ENCODE data around the gene EEF1AKMT1.

Gene EEF1AKMT1

DNA sequence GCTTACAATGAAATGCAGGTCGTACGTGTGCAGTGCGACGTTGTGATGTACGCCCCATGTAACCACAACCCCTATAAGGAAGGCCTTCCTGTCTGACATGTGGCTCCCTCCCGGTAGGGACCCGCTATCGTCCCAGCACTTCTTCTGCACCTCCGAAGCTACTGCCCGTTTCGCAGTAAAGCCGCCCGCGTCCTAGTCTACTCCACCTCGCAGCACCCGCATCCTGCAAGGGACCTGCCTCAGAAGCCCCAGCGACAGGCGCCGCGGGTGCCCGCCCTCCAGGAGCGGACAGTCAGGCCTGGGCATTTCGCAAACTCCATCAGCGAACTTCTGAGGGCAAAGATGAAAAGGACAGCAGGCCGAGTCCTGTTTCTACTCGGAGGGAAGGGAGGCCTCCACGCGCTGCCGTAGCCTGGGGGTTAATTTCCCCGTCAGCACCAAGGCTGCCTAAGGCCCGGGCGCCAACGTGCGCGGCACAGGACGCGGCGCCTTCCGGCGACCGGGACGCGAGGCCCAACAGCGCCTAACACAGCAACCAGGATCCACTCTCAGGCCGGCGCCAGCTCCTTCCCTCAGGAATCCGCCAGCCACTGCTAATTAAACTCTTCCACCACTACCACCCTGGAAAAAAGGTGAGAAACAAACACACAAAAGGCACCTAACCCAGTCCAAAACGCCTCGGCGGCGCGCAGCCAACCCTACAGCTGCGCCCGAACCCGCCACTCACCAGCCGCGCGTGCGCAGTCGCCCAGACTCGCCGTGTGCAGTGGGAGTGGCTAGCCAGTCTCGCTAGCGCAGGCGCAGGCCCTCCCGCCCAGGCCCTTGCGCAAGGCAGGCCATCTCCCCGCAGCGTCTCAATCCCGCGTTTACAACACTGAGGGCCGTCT, at the start of gene EEF1AKMT1:
TSS of gene EEF1AKMT1 (minus strand) at position 768 of the 887 bp plus-strand sequence. CDS start 16,363 bp downstream, outside the sequence.
- peaks cover 47% of the 10 kb centered on the region for H3K36me3 Mint-ChIP-seq
- CTCF ChIA-PET: no interaction called here
- H3K4me1 Mint-ChIP-seq: peaks cover 41% of the 10 kb centered on the region
- peak; percentile 95 for DNase-seq
- H3K27ac Mint-ChIP-seq: peak within 1 kb of the TSS; percentile 99
- H3K27me3 Mint-ChIP-seq: no peaks in the 10 kb centered on the region
- H3K9me3 Mint-ChIP-seq: peaks cover 10% of the 10 kb centered on the region
- H3K4me3 Mint-ChIP-seq: peak within 1 kb of the TSS; percentile 89

DNA sequence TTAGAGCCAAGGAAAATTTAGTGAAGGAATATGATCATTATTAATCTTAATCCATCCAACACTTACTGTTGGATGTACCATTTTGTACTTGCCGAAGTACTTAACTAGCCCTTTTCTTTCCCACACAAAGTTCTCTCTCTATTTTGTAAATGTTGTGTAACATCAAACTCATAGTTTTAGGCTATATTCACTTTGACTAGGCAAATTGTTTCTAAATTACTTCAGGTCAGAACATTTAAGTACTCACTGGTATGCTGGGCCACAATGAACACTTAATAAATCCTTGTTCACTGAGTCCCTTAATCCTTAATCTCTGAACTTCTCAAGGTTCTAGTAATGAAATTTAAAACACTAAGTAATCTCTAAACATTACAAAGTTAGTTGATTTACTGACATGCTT, 49.3 kb upstream of the EEF1AKMT1 start:
- Mint-ChIP-seq H3K9me3 (no peaks in the 10 kb centered on the region), H3K4me3 (no peak overlapping the region), H3K36me3 (peaks cover 7% of the 10 kb centered on the region), H3K27ac (no peak overlapping the region), H3K27me3 (no peaks in the 10 kb centered on the region), H3K4me1 (no peaks in the 10 kb centered on the region)
- no peak for DNase-seq
- CTCF ChIA-PET: no interaction called here

DNA sequence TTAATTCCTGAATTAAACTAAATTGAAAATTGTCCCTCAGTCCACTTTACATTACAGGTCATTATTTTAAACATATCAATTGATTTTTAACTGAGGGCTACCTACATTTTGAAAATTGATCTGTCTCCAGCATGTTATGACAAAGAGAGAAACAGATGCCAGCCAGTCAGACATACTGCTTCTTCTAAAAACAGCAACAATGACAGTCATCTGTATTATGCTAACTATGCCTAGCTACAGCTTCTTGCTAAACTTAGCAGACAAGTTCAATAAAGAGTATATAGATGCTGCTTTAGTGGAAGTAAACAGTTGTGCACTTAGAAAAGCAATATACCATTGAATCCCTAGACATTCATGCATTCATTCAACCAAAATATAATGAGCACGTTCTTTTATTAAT, 48.6 kb upstream of the EEF1AKMT1 start:
- no peak overlapping the region for H3K27ac Mint-ChIP-seq
- CTCF ChIA-PET: no interaction called here

GRCh38 chr13:20819715-20820114, 46.0 kb upstream of the EEF1AKMT1 start:
- DNase-seq: no peak
- no peaks in the 10 kb centered on the region for H3K9me3 Mint-ChIP-seq
- no peaks in the 10 kb centered on the region for H3K27me3 Mint-ChIP-seq
- H3K36me3 Mint-ChIP-seq: peaks cover 14% of the 10 kb centered on the region
- H3K4me1 Mint-ChIP-seq: no peaks in the 10 kb centered on the region
- CTCF ChIA-PET: interaction anchor here (0.9 kb wide), 1 partner anchor 9 kb away, joined by 4 read pairs; no protein-coding TSS in a partner anchor
- H3K27ac Mint-ChIP-seq: no peak overlapping the region
- no peak overlapping the region for H3K4me3 Mint-ChIP-seq

More for the DNA sequence above, 48.6 kb upstream of the EEF1AKMT1 start:
- Mint-ChIP-seq H3K4me1 (no peaks in the 10 kb centered on the region), H3K27me3 (no peaks in the 10 kb centered on the region), H3K36me3 (peaks cover 10% of the 10 kb centered on the region), H3K9me3 (no peaks in the 10 kb centered on the region), H3K4me3 (no peak overlapping the region)
- DNase-seq: no peak

- Mint-ChIP-seq H3K36me3 (peaks cover 18% of the 10 kb centered on the region), H3K27ac (no peak overlapping the region), H3K4me3 (no peak overlapping the region), H3K27me3 (no peaks in the 10 kb centered on the region), H3K4me1 (no peaks in the 10 kb centered on the region), H3K9me3 (no peaks in the 10 kb centered on the region)
- CTCF ChIA-PET: no interaction called here
- no peak for DNase-seq
Measured at GRCh38 chr13:20815464-20815863, 41.7 kb upstream of the EEF1AKMT1 start.

DNA sequence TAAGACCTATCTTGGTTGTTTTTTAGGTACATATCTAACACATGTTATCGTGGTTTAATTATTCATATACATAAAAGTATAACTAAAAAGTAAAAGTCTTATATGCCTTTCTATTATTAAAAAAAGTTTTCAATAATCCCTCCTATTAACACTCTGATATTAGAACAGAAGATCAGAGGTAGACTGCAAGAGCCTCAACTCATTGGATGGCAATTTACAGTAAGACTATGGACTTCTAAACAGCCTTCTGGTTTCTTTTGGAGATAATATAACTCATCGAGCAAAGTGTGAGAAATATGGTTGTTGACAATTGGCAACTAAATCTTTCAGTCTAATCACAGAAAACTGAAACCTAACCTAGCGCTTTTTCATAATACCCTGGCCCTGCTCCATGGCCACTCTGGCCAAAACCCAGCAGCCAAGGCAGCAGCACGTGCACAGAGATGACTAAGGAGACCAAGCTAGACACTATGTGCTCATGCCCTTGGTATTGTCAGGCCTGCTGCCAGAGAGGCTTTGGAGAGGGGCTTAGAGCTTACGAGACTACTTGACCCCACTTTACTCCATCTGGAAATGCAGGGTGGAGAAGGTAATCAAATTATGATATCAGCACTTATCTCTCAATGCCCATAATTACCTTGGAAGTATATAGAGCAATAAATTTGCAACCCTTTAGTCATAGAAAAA, 40.6 kb upstream of the EEF1AKMT1 start:
- H3K9me3 Mint-ChIP-seq: no peaks in the 10 kb centered on the region
- H3K27me3 Mint-ChIP-seq: no peaks in the 10 kb centered on the region
- no peak overlapping the region for H3K27ac Mint-ChIP-seq
- no peak overlapping the region for H3K4me3 Mint-ChIP-seq
- peaks cover 18% of the 10 kb centered on the region for H3K36me3 Mint-ChIP-seq
- CTCF ChIA-PET: no interaction called here
- H3K4me1 Mint-ChIP-seq: no peaks in the 10 kb centered on the region
- no peak for DNase-seq

DNA sequence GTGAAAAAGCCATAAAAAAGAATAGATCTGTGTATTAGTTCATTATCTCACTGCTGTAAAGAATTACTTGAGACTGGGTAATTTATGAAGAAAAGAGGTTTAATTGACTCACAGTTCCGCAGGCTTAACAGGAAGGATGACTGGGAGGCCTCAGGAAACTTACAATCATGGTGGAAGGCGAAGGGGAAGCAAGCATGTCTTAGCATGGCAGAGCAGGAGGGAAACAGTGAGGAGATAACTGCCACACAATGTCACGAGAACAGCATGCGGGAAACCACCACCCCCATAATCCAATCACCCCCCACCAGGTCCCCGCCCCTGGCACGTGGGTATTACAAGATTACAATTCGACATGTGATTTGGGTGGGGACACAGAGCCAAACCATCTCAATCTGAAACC, 39.1 kb upstream of the EEF1AKMT1 start:
- DNase-seq: no peak

DNA sequence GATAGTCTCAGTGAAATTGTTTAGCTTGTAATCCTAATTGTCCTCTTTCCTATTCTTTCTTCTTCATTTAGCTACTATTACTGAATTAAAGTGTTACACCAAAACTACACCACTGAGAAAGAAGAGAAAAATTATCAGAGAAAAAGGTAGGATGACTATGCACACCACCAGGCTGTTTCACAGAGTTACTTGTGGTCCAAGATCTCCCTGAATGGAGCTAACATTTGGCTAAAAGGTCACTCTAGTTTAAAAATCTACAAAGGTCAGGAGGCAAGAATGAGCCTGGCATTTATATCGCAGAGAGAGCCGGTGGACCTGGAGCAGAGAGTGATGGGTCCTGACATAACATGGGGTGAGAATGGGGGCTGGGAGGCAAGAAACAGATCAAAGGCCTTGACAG, 37.0 kb upstream of the EEF1AKMT1 start:
- DNase-seq: no peak
- CTCF ChIA-PET: no interaction called here
- Mint-ChIP-seq H3K36me3 (peaks cover 22% of the 10 kb centered on the region), H3K27me3 (no peaks in the 10 kb centered on the region), H3K9me3 (no peaks in the 10 kb centered on the region), H3K4me3 (no peak overlapping the region), H3K27ac (no peak overlapping the region), H3K4me1 (no peaks in the 10 kb centered on the region)

More for the DNA sequence above, 39.1 kb upstream of the EEF1AKMT1 start:
- Mint-ChIP-seq H3K9me3 (no peaks in the 10 kb centered on the region), H3K4me3 (no peak overlapping the region), H3K4me1 (no peaks in the 10 kb centered on the region), H3K36me3 (peaks cover 20% of the 10 kb centered on the region), H3K27ac (no peak overlapping the region), H3K27me3 (no peaks in the 10 kb centered on the region)
- CTCF ChIA-PET: no interaction called here

GRCh38 chr13:20808874-20809273, 35.1 kb upstream of the EEF1AKMT1 start:
- Mint-ChIP-seq H3K27me3 (no peaks in the 10 kb centered on the region), H3K4me3 (no peak overlapping the region), H3K9me3 (no peaks in the 10 kb centered on the region), H3K36me3 (peaks cover 21% of the 10 kb centered on the region), H3K4me1 (no peaks in the 10 kb centered on the region), H3K27ac (no peak overlapping the region)
- CTCF ChIA-PET: no interaction called here
- DNase-seq: no peak

GRCh38 chr13:20803180-20803965, 29.6 kb upstream of the EEF1AKMT1 start:
- H3K36me3 Mint-ChIP-seq: peaks cover 20% of the 10 kb centered on the region
- H3K27me3 Mint-ChIP-seq: no peaks in the 10 kb centered on the region
- CTCF ChIA-PET: no interaction called here
- no peak overlapping the region for H3K27ac Mint-ChIP-seq
- H3K4me1 Mint-ChIP-seq: no peaks in the 10 kb centered on the region
- H3K4me3 Mint-ChIP-seq: no peak overlapping the region
- no peaks in the 10 kb centered on the region for H3K9me3 Mint-ChIP-seq
- DNase-seq: no peak

DNA sequence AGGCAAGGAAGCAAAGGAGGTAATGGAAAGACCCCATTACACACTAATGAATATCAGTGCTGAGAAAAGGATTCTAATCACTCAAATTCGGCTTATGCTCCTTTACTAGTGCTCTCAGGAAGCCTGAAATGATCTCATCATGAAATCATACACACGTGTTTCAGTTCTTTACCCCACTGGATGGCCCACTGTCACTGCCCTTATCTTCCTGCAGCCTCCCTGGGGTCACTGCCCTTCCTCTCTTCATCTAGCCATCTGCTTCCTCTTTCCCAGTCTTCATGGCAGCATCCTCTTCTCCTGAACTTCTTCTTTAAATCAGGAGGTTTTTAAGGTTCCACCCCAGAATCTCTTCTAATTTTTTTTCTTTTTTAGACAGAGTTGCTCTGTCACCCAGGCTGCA, 27.9 kb upstream of the EEF1AKMT1 start:
- Mint-ChIP-seq H3K27ac (no peak overlapping the region), H3K36me3 (peaks cover 27% of the 10 kb centered on the region), H3K27me3 (no peaks in the 10 kb centered on the region), H3K4me1 (peaks cover 9% of the 10 kb centered on the region), H3K4me3 (no peak overlapping the region), H3K9me3 (no peaks in the 10 kb centered on the region)
- no peak for DNase-seq
- CTCF ChIA-PET: no interaction called here

DNA sequence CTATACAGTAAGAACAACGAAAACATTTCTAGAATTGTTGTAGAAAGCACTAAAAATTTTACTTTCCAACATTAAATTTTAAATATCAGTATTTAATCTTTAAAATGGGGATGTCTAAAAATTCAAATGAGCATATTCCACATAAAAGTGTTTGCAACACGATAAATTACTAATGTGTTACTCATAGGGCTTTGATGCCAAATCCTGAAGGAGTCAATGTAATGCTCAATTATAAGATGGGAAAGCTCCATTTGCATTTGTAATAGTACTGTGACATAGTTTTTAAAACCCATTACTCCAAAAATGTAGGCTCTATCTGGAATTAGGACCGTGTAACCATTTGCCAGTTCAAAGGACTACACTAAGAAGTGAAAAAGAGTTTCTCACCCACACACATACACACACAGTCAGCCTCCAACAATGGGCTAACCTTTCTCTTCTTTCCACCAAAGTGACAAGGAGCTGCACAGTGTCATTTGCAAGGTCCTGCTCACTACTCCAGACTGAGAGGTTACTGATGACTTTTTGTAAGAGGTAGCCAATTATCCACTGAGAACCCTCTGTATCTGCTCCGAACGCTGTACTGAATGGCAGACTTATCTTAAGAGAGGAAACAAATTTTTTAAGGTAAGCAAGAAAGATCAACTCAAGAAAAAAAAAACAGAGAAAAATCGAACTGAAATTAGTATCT, 26.1 kb upstream of the EEF1AKMT1 start:
- H3K9me3 Mint-ChIP-seq: no peaks in the 10 kb centered on the region
- H3K4me1 Mint-ChIP-seq: peaks cover 11% of the 10 kb centered on the region
- no peaks in the 10 kb centered on the region for H3K27me3 Mint-ChIP-seq
- CTCF ChIA-PET: no interaction called here
- DNase-seq: no peak
- H3K4me3 Mint-ChIP-seq: no peak overlapping the region
- peaks cover 33% of the 10 kb centered on the region for H3K36me3 Mint-ChIP-seq
- no peak overlapping the region for H3K27ac Mint-ChIP-seq

DNA sequence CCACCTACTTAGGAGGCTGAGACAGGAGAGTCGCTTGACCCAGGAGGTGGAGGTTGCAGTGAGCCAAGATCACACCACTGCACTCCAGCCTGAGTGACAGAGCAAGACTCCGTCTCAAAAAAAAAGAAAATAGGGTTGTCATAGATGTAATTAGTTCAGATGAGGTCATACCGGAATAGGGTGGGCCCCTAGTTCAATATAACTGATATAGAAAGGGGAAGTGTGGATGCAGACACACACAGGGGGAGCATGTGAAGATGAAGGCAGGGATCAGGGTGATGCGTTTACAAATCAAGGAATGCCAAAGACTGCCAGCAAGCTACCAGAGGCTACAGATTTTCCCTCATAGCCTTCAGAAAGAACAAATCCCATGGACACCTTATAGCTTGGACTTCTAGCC, 24.3 kb upstream of the EEF1AKMT1 start:
- CTCF ChIA-PET: no interaction called here
- Mint-ChIP-seq H3K4me1 (peaks cover 11% of the 10 kb centered on the region), H3K27me3 (no peaks in the 10 kb centered on the region), H3K36me3 (peaks cover 45% of the 10 kb centered on the region), H3K4me3 (no peak overlapping the region), H3K9me3 (no peaks in the 10 kb centered on the region), H3K27ac (no peak overlapping the region)
- DNase-seq: no peak
